GM12878 (cell line): ENCODE measurements around the gene SUGP1. TPM values are rescaled to one million over a fixed set of nuclear protein-coding genes. Genes with fewer than 3 reads are reported as not detected.

Experiments
- ATAC-seq: fragments of 200-7000 bp; cut with Tn5 transposase; 3 replicates; pipeline ENCODE4 v1.9.1; 2020; ENCODE audit warnings: mild to moderate bottlenecking, moderate library complexity
- BruUV-seq: library from RNA; stranded (reverse); fragments of 400-500 nt; replicated peaks from 2 replicates; lab custom pipeline; 2021; lab: Mats Ljungman, UMichigan
- CTCF ChIA-PET: fragments of 300-600 bp; sonication (Branson Sonifier 250); formaldehyde crosslinking; extraction: SDS; loops from one replicate; lab custom pipeline; 2021; ENCODE audit warnings: inconsistent platforms; lab: Yijun Ruan, JAX
- POLR2A ChIA-PET: fragments of 350-600 bp; formaldehyde crosslinking; extraction: SDS; loops from one replicate; lab custom pipeline; 2021; ENCODE audit warnings: inconsistent platforms; lab: Charles Lee
- RAD21 ChIA-PET: fragments of 300-600 bp; sonication (Branson Sonifier 250); formaldehyde crosslinking; loops from one replicate; lab custom pipeline; 2023; ENCODE audit warnings: antibody characterized with exemption; ENCODE audit not compliant: unreplicated experiment; lab: Charles Lee
- SMC1A ChIA-PET: fragments of 300-600 bp; sonication (Branson Sonifier 250); formaldehyde crosslinking; loops from one replicate; lab custom pipeline; 2023; ENCODE audit not compliant: unreplicated experiment, uncharacterized antibody; lab: Charles Lee
- DNase-seq: peaks from one replicate; pipeline ENCODE4 v3.0.0-alpha.2; 2011; ENCODE audit warnings: low read depth, low spot score
- FAIRE-seq: peaks from 3 replicates; lab custom pipeline; 2011; peaks lifted over from hg19 to GRCh38; lab: Jason Lieb, UNC
- H2AFZ ChIP-seq: 2 replicates; pipeline ENCODE4 v1.6.0; 2011; ENCODE audit warnings: low read depth, low read length, control low read depth; ENCODE audit not compliant: control insufficient read depth
- H3K27ac ChIP-seq: 2 replicates; pipeline ENCODE4 v1.5.1; 2011; ENCODE audit warnings: control low read depth; ENCODE audit not compliant: control insufficient read depth, insufficient read depth
- H3K27me3 ChIP-seq, 2 experiments: replicated peaks in 1 of 2; 2 replicates each; pipeline versions ENCODE4 v1.6.0 to v1.6.1; 2011; ENCODE audit warnings: low read length in 1 of 2; ENCODE audit not compliant: control insufficient read depth in 2 of 2, insufficient read depth in 2 of 2
- H3K36me3 ChIP-seq, 2 experiments: 2 replicates each; pipeline ENCODE4 v1.5.1; 2011; ENCODE audit warnings: low read length in 1 of 2; ENCODE audit not compliant: control insufficient read depth in 2 of 2, insufficient read depth in 2 of 2
- H3K4me1 ChIP-seq: 2 replicates; pipeline ENCODE4 v1.6.1; 2011; ENCODE audit warnings: mild to moderate bottlenecking, low read length, moderate library complexity, mixed read lengths; ENCODE audit not compliant: control insufficient read depth, insufficient read depth
- H3K4me2 ChIP-seq: 2 replicates; pipeline ENCODE4 v1.6.0; 2011; ENCODE audit warnings: control low read depth; ENCODE audit not compliant: control insufficient read depth, insufficient read depth
- H3K4me3 ChIP-seq: fragments of 200-600 bp; sonication (generic); 2 replicates; pipeline ENCODE4 v1.5.1; 2016
- H3K79me2 ChIP-seq: 2 replicates; pipeline ENCODE4 v1.6.0; 2011; ENCODE audit warnings: low read length; ENCODE audit not compliant: control insufficient read depth, insufficient read depth
- H3K9ac ChIP-seq: 2 replicates; pipeline ENCODE4 v1.8.0; 2011; ENCODE audit warnings: low read length, control low read depth, mixed read lengths; ENCODE audit not compliant: control insufficient read depth, insufficient read depth
- H3K9me3 ChIP-seq: replicated peaks from 3 replicates; pipeline ENCODE4 v1.5.1; 2011; ENCODE audit warnings: mild to moderate bottlenecking, low read length; ENCODE audit not compliant: control insufficient read depth, insufficient read depth
- H4K20me1 ChIP-seq: 2 replicates; pipeline ENCODE4 v1.6.0; 2011; ENCODE audit not compliant: control insufficient read depth, insufficient read depth
- CEBPB ChIP-seq, 2 experiments: fragments of 150-350 bp in 1 of 2; IDR thresholded peaks; 2 replicates each; pipeline ENCODE4 v1.6.1; 2012 to 2014; ENCODE audit warnings: low read depth in 2 of 2, low read length in 2 of 2, borderline replicate concordance in 1 of 2, inconsistent platforms in 1 of 2
- CHD1 ChIP-seq: IDR thresholded peaks from 2 replicates; pipeline ENCODE4 v1.6.1; 2012; ENCODE audit warnings: low read depth, low read length, improper control_type of control experiment
- IRF4 ChIP-seq: IDR thresholded peaks from 2 replicates; pipeline ENCODE4 v1.6.1; 2011; ENCODE audit warnings: low read depth, low read length
- KLF5 ChIP-seq: fragments of 450-650 bp; IDR thresholded peaks from 2 replicates; pipeline ENCODE4 v1.6.1; 2014; ENCODE audit warnings: mild to moderate bottlenecking; ENCODE audit not compliant: partially characterized antibody
- NFYA ChIP-seq: IDR thresholded peaks from 2 replicates; pipeline ENCODE4 v1.6.1; 2011; ENCODE audit warnings: low read depth, mild to moderate bottlenecking, low read length, improper control_type of control experiment, borderline replicate concordance
- NKRF ChIP-seq: fragments of 450-650 bp; conservative IDR thresholded peaks from 2 replicates; pipeline ENCODE4 v1.6.1; 2017; ENCODE audit warnings: mild to moderate bottlenecking, moderate library complexity
- SREBF1 ChIP-seq: IDR thresholded peaks from 2 replicates; pipeline ENCODE4 v1.6.1; 2012; ENCODE audit warnings: mild to moderate bottlenecking, low read length
- TAF1 ChIP-seq: IDR thresholded peaks from 2 replicates; pipeline ENCODE4 v1.6.1; 2011; ENCODE audit warnings: mild to moderate bottlenecking, low read depth, low read length, borderline replicate concordance
- ZBTB4 ChIP-seq: fragments of 450-650 bp; formaldehyde crosslinking; IDR thresholded peaks from 2 replicates; pipeline ENCODE4 v1.4.0; 2022; ENCODE audit warnings: mild to moderate bottlenecking, moderate library complexity
- WGBS: methylation state at CpG from one replicate; pipeline ENCODE4 v1.1.6; 2016; ENCODE audit warnings: low lambda C conversion rate; ENCODE audit not compliant: insufficient replicate concordance, insufficient coverage; ENCODE audit errors: missing lambda C conversion rate; 5-methylcytosine and 5-hydroxymethylcytosine counted together
- in situ Hi-C: fragments of 300-500 bp; cut with MboI; formaldehyde crosslinking; loops from 9 replicates; pipeline ENCODE4 v1.14.3; 2018; ENCODE audit warnings: mixed read lengths
- intact Hi-C: fragments of 100-400 bp; cut with micrococcal nuclease; formaldehyde crosslinking; loops from one replicate; pipeline ENCODE4 v1.14.2; 2022; ENCODE audit not compliant: unreplicated experiment
- polyA plus RNA-seq, 11 experiments: library from polyadenylated mRNA; depleted of rRNA in 4 of 11; unstranded in 6 of 11; stranded (reverse) in 5 of 11; fragments of >200 nt; fragmentation: Nextera tagmentation in 4 of 11; fragmentation: Illumina TruSeq in 1 of 11; extraction: Ambion mirVana in 4 of 11; extraction: Trizol in 1 of 11; gene quantifications; 1 replicate in 1 of 11; 2 replicates in 10 of 11; pipeline versions ENCODE4 v1.2.1 to v1.2.3, GENCODE V29; 2011 to 2016; ENCODE audit warnings: inconsistent platforms in 2 of 11, missing spikeins in 2 of 11, low read depth in 1 of 11
- total RNA-seq, 4 experiments: library from RNA; depleted of rRNA in 3 of 4; stranded (reverse); fragments of >200 nt in 3 of 4; fragmentation: Illumina TruSeq in 1 of 4; extraction: Trizol in 1 of 4; gene quantifications; 2 replicates each; pipeline versions ENCODE4 v1.2.1 to v1.2.3, GENCODE V29; 2013 to 2021
- TF ChIP-seq, protein P1 (sequence below): IDR thresholded peaks from 2 replicates; pipeline ENCODE4 v1.6.1; 2011; ENCODE audit warnings: borderline replicate concordance, low read depth, mild to moderate bottlenecking, moderate library complexity, mixed read lengths, low read length; ENCODE audit not compliant: insufficient read depth; ENCODE audit errors: extremely low read length
- TF ChIP-seq, protein P2 (sequence below): fragments of 450-650 bp; IDR thresholded peaks from 2 replicates; pipeline ENCODE4 v1.6.1; 2018; ENCODE audit warnings: borderline replicate concordance, mild to moderate bottlenecking; ENCODE audit not compliant: partially characterized antibody
- TF ChIP-seq, protein P3 (sequence below): IDR thresholded peaks from 2 replicates; pipeline ENCODE4 v1.6.1; 2012; ENCODE audit warnings: low read depth, low read length, improper control_type of control experiment

Gene SUGP1
- total and polyA plus RNA-seq, 10 of the 15 experiments (the other 5 are each of a cell fraction or from before 2014, with no cell fraction given), result 1.6 to 70.2 (median 38.4) TPM

- RAD21 ChIA-PET, result no interaction called here
- in situ Hi-C loops, result no loop called here
- H3K9me3 ChIP-seq, result no peaks in the 10 kb centered on the region
- H3K79me2 ChIP-seq, result no peaks in the 10 kb centered on the region
- SMC1A ChIA-PET, result no interaction called here
- H2AFZ ChIP-seq, result no peak overlapping the region
- no peaks in the 10 kb centered on the region for H3K4me1 ChIP-seq
- CTCF ChIA-PET, result no interaction called here
- H3K4me3 ChIP-seq, result no peak overlapping the region
- ATAC-seq (no peak), FAIRE-seq (no peak), DNase-seq (no peak)
- POLR2A ChIA-PET, result no interaction called here
- peaks cover 17 to 25% of the 10 kb centered on the region in 2 experiments; a peak in 3 of 4 replicates for H3K36me3 ChIP-seq
- no peak overlapping the region for H3K9ac ChIP-seq
- intact Hi-C loops, result no loop called here
- TF ChIP-seq SREBF1 (no peak), IRF4 (no peak), CEBPB (IDR thresholded peaks at IDR 0.05; ENCODE audit: borderline replicate concordance in 1 of 2, low read depth in 2 of 2, low read length in 2 of 2) (no peak), KLF5 (no peak), NKRF (no peak), CHD1 (no peak), TAF1 (no peak), ZBTB4 (no peak), NFYA (no peak)
- TF ChIP-seq, protein P1, sequence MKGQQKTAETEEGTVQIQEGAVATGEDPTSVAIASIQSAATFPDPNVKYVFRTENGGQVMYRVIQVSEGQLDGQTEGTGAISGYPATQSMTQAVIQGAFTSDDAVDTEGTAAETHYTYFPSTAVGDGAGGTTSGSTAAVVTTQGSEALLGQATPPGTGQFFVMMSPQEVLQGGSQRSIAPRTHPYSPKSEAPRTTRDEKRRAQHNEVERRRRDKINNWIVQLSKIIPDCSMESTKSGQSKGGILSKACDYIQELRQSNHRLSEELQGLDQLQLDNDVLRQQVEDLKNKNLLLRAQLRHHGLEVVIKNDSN, result no peak
- TF ChIP-seq, protein P2, sequence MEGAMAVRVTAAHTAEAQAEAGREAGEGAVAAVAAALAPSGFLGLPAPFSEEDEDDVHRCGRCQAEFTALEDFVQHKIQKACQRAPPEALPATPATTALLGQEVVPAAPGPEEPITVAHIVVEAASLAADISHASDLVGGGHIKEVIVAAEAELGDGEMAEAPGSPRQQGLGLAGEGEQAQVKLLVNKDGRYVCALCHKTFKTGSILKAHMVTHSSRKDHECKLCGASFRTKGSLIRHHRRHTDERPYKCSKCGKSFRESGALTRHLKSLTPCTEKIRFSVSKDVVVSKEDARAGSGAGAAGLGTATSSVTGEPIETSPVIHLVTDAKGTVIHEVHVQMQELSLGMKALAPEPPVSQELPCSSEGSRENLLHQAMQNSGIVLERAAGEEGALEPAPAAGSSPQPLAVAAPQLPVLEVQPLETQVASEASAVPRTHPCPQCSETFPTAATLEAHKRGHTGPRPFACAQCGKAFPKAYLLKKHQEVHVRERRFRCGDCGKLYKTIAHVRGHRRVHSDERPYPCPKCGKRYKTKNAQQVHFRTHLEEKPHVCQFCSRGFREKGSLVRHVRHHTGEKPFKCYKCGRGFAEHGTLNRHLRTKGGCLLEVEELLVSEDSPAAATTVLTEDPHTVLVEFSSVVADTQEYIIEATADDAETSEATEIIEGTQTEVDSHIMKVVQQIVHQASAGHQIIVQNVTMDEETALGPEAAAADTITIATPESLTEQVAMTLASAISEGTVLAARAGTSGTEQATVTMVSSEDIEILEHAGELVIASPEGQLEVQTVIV, result no peak
- TF ChIP-seq, protein P3, sequence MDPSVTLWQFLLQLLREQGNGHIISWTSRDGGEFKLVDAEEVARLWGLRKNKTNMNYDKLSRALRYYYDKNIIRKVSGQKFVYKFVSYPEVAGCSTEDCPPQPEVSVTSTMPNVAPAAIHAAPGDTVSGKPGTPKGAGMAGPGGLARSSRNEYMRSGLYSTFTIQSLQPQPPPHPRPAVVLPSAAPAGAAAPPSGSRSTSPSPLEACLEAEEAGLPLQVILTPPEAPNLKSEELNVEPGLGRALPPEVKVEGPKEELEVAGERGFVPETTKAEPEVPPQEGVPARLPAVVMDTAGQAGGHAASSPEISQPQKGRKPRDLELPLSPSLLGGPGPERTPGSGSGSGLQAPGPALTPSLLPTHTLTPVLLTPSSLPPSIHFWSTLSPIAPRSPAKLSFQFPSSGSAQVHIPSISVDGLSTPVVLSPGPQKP, result no peak
- BruUV-seq, result no TSS peak
- WGBS, result 91% methylated on average over 16 of the region's 16 CpGs
- H3K4me2 ChIP-seq, result no peak overlapping the region
- no peaks in the 10 kb centered on the region; the same call in 1 of the 2 replicates for H4K20me1 ChIP-seq
- H3K27me3 ChIP-seq, result no peaks in the 10 kb centered on the region
- no peak overlapping the region for H3K27ac ChIP-seq
Observed at GRCh38 chr19:19335408-19336158, 15.3 kb upstream of the SUGP1 start.
